ENCODE measurements around the gene FYCO1. TPM values are rescaled to one million over a fixed set of nuclear protein-coding genes. Genes with fewer than 3 reads are reported as not detected.
"Not testable (repeated sequence)": the region's sequence is repeated elsewhere in the genome, so short reads cannot be mapped to it uniquely, and the experiment has no call there.

Gene FYCO1
- total and polyA plus RNA-seq, 7 donors, result 8.4 to 115 (median 72.1) TPM

DNA sequence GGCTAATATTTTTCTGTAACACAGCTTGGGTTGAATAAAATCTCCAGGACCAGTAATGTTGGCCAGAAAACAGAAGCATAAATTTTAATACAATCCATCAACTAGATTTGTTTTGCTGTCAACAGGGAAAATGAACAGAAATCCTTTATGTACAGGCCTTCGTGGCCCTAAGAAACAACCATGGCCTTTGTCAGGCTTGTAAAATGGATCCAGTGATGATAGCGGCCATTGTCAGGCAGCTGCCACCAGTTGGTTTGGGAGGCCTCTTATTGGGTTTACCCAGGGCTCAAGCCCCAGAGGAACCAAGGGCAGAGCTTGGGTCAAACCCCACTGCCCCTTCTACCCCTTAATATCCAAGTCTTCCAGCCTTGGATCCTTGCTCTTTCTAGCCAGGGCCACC is 5.6 kb upstream of the FYCO1 start:
- H3K27ac ChIP-seq, result no peak overlapping the region
- TF ChIP-seq POLR2A (IDR thresholded peaks at IDR 0.05) (no peak), CTCF (IDR thresholded peaks at IDR 0.05) (no peak), EP300 (IDR thresholded peaks at IDR 0.05) (no peak), POLR2AphosphoS5 (IDR thresholded peaks at IDR 0.05) (no peak)
- H3K27me3 ChIP-seq, result no peaks in the 10 kb centered on the region
- peaks cover 0 to 8% (median 2%) of the 10 kb centered on the region in 4 donors for H3K4me1 ChIP-seq
- intact Hi-C loops (cut with DNase I), result no loop called here
- no peaks in the 10 kb centered on the region for H3K36me3 ChIP-seq
- 90 to 95% methylated on average over 2 of the region's 2 CpGs for WGBS, 2 donors
- no peak for DNase-seq
- H3K9me3 ChIP-seq, result no peaks in the 10 kb centered on the region
- H3K4me3 ChIP-seq, result no peak overlapping the region

- no peaks in the 10 kb centered on the region for H3K27me3 ChIP-seq
- no peak for DNase-seq
- H3K4me3 ChIP-seq, result no peak overlapping the region
- no peaks in the 10 kb centered on the region for H3K9me3 ChIP-seq
- TF ChIP-seq EP300 (IDR thresholded peaks at IDR 0.05) (no peak), CTCF (IDR thresholded peaks at IDR 0.05) (no peak), POLR2AphosphoS5 (IDR thresholded peaks at IDR 0.05) (no peak), POLR2A (IDR thresholded peaks at IDR 0.05) (no peak)
- intact Hi-C loops (cut with DNase I), result loop anchor here (5.0 kb wide), 1 partner anchor 79 kb away; no protein-coding TSS in a partner anchor
- no peaks in the 10 kb centered on the region for H3K36me3 ChIP-seq
- H3K27ac ChIP-seq, result no peak overlapping the region
- H3K4me1 ChIP-seq, result peaks cover 0 to 25% (median 20%) of the 10 kb centered on the region in 4 donors
- 77 to 87% methylated on average over 2 of the region's 2 CpGs for WGBS, 2 donors
Measured at GRCh38 chr3:45997942-45998341, 2.3 kb upstream of the FYCO1 start.

- H3K4me1 ChIP-seq, result peaks cover 0 to 29% (median 24%) of the 10 kb centered on the region in 4 donors
- H3K27ac ChIP-seq, DNase-seq, H3K27me3 ChIP-seq, H3K4me3 ChIP-seq, H3K36me3 ChIP-seq, H3K9me3 ChIP-seq: not testable (repeated sequence)
- intact Hi-C loops (cut with DNase I), result loop anchor here (5.0 kb wide), 1 partner anchor 80 kb away; no protein-coding TSS in a partner anchor
- 94% methylated on average over 19 of the region's 19 CpGs for WGBS, 2 donors
Measured at GRCh38 chr3:45997499-45997898, 1.9 kb upstream of the FYCO1 start.

GRCh38 chr3:45994419-45995235 is 997 bp downstream of the FYCO1 start:
- peak overlapping the region; percentile 81 to 99 (median 92) for H3K4me3 ChIP-seq
- WGBS, 2 donors, result 6 to 10% methylated on average over 16 of the region's 16 CpGs
- no peaks in the 10 kb centered on the region for H3K9me3 ChIP-seq
- intact Hi-C loops (cut with DNase I), result loop anchor here (5.0 kb wide), 1 partner anchor 83 kb away; no protein-coding TSS in a partner anchor
- H3K27me3 ChIP-seq, result no peaks in the 10 kb centered on the region
- DNase-seq, result no peak
- H3K36me3 ChIP-seq, result no peaks in the 10 kb centered on the region
- H3K4me1 ChIP-seq, result peaks cover 0 to 56% (median 50%) of the 10 kb centered on the region in 4 donors
- H3K27ac ChIP-seq, result peak overlapping the region; percentile 91 to 98 (median 95)
- TF ChIP-seq POLR2AphosphoS5 (IDR thresholded peaks at IDR 0.05) (no peak), POLR2A (IDR thresholded peaks at IDR 0.05) (no peak), EP300 (IDR thresholded peaks at IDR 0.05) (no peak), CTCF (IDR thresholded peaks at IDR 0.05) (no peak)

GRCh38 chr3:45993421-45994027 is 2.1 kb downstream of the FYCO1 start:
- Histone ChIP-seq H3K27ac (peak overlapping the region; percentile 91 to 98 (median 95)), H3K36me3 (no peaks in the 10 kb centered on the region), H3K4me3 (no peak overlapping the region), H3K9me3 (no peaks in the 10 kb centered on the region), H3K27me3 (no peaks in the 10 kb centered on the region), H3K4me1 (peaks cover 0 to 67% (median 61%) of the 10 kb centered on the region in 4 donors)
- intact Hi-C loops (cut with DNase I), result no loop called here
- 60 to 70% methylated on average over 3 of the region's 3 CpGs for WGBS, 2 donors
- TF ChIP-seq CTCF (IDR thresholded peaks at IDR 0.05) (no peak), POLR2A (IDR thresholded peaks at IDR 0.05) (no peak), POLR2AphosphoS5 (IDR thresholded peaks at IDR 0.05) (no peak), EP300 (IDR thresholded peaks at IDR 0.05) (no peak)
- no peak for DNase-seq
